ENCODE results near the gene CEP104.

CEP104 gene

GRCh38 chr1:3779912-3780416 lies 77.0 kb downstream of the CEP104 start:
- in situ Hi-C loops (cut with MboI; ENCODE audit: low sequenced_read_pairs) = no loop called here

- in situ Hi-C loops (cut with MboI; ENCODE audit: low sequenced_read_pairs) = no loop called here
Observed at GRCh38 chr1:3779265-3779911, 77.6 kb downstream of the CEP104 start.

GRCh38 chr1:3778590-3779264 lies 78.3 kb downstream of the CEP104 start:
- in situ Hi-C loops (cut with MboI; ENCODE audit: low sequenced_read_pairs) = no loop called here

GRCh38 chr1:3777647-3778589 lies 79.1 kb downstream of the CEP104 start:
- in situ Hi-C loops (cut with MboI; ENCODE audit: low sequenced_read_pairs) = no loop called here

- in situ Hi-C loops (cut with MboI; ENCODE audit: low sequenced_read_pairs) = no loop called here
Observed at GRCh38 chr1:3777078-3777547, 79.9 kb downstream of the CEP104 start.

GRCh38 chr1:3776231-3776961 lies 80.6 kb downstream of the CEP104 start:
- in situ Hi-C loops (cut with MboI; ENCODE audit: low sequenced_read_pairs) = no loop called here

- in situ Hi-C loops (cut with MboI; ENCODE audit: low sequenced_read_pairs) = no loop called here
Observed at GRCh38 chr1:3775490-3776230, 81.4 kb downstream of the CEP104 start.

GRCh38 chr1:3774946-3775489 lies 82.0 kb downstream of the CEP104 start:
- in situ Hi-C loops (cut with MboI; ENCODE audit: low sequenced_read_pairs) = no loop called here

- in situ Hi-C loops (cut with MboI; ENCODE audit: low sequenced_read_pairs) = no loop called here
Observed at GRCh38 chr1:3774276-3774945, 82.6 kb downstream of the CEP104 start.

- in situ Hi-C loops (cut with MboI; ENCODE audit: low sequenced_read_pairs) = no loop called here
Observed at GRCh38 chr1:3773572-3774275, 83.3 kb downstream of the CEP104 start.

- in situ Hi-C loops (cut with MboI; ENCODE audit: low sequenced_read_pairs) = no loop called here
Observed at GRCh38 chr1:3772715-3773571, 84.1 kb downstream of the CEP104 start, which contains the start of gene SMIM1. TSS of gene SMIM1 (plus strand) at chr1:3772749. CDS start at chr1:3775374, 2,625 bp downstream.

- in situ Hi-C loops (cut with MboI; ENCODE audit: low sequenced_read_pairs) = no loop called here
Observed at GRCh38 chr1:3772027-3772714, 84.8 kb downstream of the CEP104 start.

- in situ Hi-C loops (cut with MboI; ENCODE audit: low sequenced_read_pairs) = no loop called here
Observed at GRCh38 chr1:3771108-3772026, 85.6 kb downstream of the CEP104 start.

- in situ Hi-C loops (cut with MboI; ENCODE audit: low sequenced_read_pairs) = no loop called here
Observed at GRCh38 chr1:3770047-3770765, 86.8 kb downstream of the CEP104 start.

GRCh38 chr1:3768811-3769390 lies 88.1 kb downstream of the CEP104 start:
- in situ Hi-C loops (cut with MboI; ENCODE audit: low sequenced_read_pairs) = no loop called here

All from HL-60/S4 treated with retinoic acid at 250 ng/mL for 4 days and 3 days (cell line).